ENCODE measurements around the gene TBCD.

The TBCD gene

DNA sequence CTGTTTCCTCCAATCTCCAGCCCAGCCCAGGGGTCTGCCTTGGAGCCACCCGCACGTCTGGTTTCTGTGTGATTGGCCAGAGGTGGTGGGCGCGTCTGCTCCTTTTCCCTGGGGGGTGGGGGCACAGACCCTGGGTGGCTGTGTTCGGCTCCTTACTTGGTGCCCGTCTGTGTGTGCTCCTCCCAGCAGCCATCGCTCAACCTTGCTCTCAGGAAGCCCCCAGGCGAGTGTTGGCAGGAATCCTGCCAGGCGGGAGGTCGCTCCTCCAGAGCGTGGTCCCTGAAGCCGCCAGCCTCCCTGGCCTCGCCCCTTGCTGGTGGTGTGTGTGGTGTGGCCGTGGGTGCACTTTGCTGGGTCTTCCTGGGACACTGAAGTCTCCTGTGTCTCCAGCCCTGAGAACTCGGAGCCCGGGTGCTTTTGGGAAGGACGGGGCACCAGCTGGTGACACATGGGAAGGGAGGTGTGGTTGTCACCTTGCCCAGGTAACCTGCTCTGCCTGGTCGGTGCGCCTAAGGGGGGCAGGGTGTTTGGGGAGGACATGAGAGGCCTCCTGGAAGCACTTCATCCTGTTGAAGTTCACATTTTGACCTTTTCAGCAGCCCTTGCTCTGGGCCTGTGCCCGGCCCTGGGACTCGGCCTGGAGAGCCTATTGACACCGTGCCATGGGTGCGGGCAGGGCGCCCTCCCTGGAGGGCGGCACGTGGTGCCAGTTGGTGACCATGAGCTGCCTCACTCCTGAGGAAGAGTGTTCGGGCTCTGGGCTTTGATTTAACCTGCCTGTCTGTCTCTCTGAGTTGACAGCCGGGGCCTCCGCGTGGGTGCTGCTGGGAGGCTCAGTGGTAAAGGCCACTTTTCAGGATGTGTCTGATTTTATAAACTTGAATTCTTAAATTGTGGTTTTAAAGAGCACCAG lies 137.0 kb downstream of the TBCD start:
- no peak for DNase-seq (ENCODE audit: low read depth)

DNA sequence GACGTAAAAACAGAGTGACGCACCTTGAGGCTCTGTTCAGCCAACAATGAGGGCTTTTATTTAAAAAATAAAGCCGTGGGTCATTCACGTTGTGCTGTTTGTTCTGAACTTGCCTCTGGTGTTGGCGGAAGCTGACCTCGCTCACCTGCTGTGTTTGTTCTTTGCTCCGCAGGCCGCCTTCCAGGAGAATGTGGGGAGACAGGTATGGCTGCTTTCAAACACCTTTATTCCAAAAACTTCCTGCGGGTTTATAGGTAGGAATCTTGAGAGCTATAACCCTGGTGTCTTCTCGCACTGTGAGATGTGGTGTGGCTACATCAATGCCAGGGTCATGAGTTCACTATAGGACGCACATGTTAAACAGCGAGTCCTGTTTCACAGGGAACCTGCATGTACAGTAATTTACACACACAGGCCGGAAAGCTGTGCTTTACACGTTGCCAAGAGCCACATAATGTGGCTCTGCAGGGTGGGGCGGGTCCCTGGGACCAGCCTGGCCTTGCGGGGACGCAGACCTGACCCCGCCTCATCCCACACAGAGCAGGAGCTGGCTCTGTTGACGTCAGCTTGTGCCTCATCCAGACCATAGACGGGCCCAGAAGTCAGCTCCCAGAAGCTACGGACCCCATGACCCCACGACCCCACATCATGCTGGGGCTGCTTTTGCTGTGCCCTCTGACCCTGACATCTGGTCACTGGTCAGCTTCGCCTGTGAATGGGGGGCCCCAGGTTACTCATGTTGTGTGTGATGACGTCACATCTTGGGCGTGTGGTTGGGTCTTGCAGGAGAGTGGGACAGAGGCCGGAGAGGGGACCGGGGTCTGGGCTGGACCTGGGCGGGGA lies 137.9 kb downstream of the TBCD start:
- DNase-seq (ENCODE audit: low read depth) = no peak

GRCh38 chr17:82890339-82890730 lies 138.5 kb downstream of the TBCD start:
- DNase-seq (ENCODE audit: low read depth) = no peak

GRCh38 chr17:82890926-82891678 lies 139.2 kb downstream of the TBCD start:
- no peak for DNase-seq (ENCODE audit: low read depth)

DNA sequence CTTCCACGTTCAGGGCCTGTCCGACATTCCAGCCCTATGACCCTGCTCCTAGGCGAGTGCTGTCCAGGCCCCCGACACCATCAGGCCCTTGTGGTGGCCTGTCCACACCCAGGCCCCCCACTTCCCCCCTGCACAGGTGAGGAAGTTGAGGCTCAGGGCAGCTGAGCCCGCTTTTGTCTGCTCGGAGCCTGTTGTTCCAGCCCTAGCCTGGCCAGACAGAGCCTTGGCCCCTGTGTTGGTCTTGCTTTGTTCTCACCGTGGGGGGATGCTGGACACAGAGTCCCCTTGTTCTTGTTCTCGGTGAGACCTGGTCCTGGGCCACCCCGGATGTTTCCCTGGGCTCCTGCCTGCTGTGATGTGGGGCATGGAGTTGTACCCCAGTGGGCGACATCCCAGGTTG lies 140.0 kb downstream of the TBCD start:
- no peak for DNase-seq (ENCODE audit: low read depth)

GRCh38 chr17:82892899-82893565 lies 141.2 kb downstream of the TBCD start:
- no peak for DNase-seq (ENCODE audit: low read depth)

DNA sequence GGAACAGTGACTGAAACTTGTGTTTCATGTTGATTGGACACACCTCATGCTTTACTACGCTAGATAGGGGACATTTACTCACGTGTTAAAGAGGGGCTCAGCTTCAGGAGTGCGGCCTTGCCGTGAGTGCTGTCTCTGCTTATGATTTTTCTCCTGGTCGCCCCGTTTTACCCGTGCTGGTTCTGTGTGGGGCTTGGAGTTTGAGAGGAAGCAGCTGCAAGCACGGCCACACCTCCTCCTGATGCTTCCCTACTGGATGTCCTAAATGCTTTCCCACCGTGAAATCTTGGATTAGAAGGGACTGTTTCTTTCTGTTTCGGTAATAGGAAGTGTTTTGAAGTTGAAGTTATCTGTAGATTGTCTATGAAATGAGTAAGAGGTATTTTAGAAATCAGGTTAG lies 141.9 kb downstream of the TBCD start:
- DNase-seq (ENCODE audit: low read depth) = no peak

DNA sequence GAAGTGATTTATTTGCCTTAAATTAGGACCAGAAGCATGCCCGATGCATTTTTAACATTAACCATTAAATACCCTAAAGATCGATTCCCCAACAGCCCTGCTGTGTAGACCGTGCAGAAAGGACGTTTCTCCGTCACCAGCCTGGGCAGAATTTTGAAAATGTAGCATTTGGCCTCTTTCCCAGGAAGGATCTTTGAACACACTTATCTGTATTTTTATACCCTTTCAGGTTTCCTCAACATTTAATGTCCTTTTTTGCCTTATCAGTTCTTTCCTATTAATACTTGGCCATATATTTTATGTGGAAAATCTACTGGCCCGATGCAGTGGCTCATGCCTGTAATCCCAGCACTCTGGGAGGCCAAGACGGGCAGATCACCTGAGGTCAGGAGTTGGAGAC lies 142.5 kb downstream of the TBCD start:
- no peak for DNase-seq (ENCODE audit: low read depth)

- DNase-seq (ENCODE audit: low read depth) = no peak
Measured at GRCh38 chr17:82895087-82895486, 143.2 kb downstream of the TBCD start.

DNA sequence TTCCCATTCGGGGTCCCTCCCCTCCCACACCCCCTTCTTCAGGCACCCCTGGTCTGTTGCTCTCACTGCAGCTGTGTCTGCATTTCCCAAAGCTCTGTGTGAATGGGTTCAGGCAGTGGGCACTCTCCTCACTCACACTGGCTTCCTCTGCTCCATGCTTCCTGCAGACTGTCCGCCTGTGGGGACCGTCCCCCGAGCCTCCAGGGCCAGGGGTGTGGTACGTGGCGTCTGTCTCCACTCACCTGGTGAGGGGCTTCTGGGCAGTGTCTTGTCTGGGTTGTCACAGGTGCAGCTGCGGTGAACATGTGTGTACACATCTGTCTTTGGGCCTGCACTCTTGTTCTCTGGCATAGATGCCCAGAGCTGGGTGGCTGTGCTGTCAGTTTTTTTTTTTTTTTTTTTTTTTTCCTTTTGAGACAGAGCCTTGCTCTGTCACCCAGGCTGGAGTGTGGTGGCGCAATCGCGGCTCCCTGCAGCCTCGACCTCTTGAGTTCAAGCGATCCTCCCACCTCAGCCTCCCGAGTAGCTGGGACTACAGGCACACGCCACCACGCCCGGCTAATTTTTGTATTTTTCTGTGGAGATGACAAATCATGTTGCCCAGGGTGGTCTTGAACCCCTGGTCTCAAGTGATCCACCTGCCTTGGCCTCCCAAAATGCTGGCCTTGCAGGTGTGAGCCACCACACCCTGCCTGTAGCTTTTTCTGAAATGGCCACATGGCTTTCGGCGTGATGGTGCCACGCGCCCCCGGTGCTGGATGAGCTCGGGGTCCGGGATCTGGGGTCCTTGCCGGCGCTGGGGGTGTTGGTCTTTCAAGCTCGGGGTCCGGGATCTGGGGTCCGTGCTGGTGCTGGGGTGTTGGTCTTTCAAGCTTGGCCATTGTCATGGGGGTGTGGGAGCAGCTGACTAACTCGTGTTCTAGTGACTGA lies 144.5 kb downstream of the TBCD start:
- DNase-seq (ENCODE audit: low read depth) = no peak

GRCh38 chr17:82897514-82898249 lies 145.8 kb downstream of the TBCD start:
- DNase-seq (ENCODE audit: low read depth) = no peak

GRCh38 chr17:82898976-82899514 lies 147.2 kb downstream of the TBCD start:
- DNase-seq (ENCODE audit: low read depth) = no peak

DNA sequence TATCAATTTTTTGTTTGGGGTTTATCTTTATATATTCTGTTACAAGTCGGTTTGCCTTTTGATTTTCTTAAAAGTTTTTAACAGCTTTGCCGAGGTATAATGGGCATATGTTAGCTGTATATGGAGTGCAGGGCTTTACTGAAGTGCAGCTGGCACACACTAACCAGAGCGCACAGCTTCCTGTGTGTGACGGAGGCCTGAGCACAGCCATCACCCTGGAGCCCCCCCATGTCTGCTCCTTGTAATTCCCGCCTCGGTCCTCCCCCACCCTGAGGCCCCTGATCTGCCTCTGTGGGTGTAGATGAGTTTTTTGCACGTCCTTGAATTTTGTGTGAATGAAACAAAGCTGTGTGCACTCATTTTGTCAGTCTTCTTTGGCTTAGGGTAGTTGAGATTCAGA lies 148.1 kb downstream of the TBCD start:
- no peak for DNase-seq (ENCODE audit: low read depth)

- DNase-seq (ENCODE audit: low read depth) = no peak
Measured at GRCh38 chr17:82900741-82901140, 148.9 kb downstream of the TBCD start.

- DNase-seq (ENCODE audit: low read depth) = no peak
Measured at GRCh38 chr17:82901356-82901755, 149.5 kb downstream of the TBCD start.

- no peak for DNase-seq (ENCODE audit: low read depth)
Measured at GRCh38 chr17:82901856-82902255, 150.0 kb downstream of the TBCD start.

DNA sequence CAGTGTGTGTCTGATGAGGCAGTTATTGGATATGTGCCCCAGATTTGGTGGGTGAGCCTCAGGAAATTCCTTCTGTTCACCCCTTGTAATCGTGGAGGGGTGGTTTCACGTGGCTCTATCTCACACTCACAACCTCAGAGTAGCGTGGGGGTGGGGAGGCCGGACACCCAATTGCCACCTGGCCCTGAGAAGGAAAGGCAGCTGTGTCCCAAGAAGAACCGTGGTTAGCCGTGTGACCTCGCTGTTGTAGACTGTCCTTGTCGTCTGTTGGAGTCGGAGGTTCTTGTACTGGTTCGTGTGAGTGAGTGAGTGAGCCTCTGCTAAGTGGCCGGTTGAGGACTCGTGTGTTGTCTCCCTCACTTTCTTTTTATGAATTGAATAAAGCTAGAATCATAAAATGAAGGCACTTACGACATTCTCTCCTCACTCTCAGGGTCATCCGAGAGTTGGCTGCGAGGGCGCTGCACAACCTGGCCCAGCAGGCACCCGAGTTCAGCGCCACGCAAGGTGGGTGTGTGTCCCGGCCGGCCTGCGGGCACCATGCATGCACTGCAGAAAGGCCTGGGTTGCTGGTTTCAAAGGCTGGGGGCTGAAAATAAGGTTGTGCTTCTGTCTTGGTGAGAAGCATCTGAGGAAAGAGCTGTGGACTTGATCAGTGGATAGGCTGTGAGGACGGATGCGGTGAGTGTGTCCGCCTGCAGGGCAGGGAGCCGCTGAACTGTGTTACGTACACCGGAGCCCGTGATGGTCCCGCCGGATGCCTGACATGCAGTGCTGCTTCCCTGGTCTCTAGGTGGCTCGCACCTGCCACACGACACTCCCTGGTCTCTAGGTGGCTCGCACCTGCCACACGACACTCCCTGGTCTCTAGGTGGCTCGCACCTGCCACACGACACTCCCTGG lies 151.4 kb downstream of the TBCD start:
- no peak for DNase-seq (ENCODE audit: low read depth)

- no peak for DNase-seq (ENCODE audit: low read depth)
Measured at GRCh38 chr17:82905130-82905529, 153.3 kb downstream of the TBCD start.

All from CMK (cell line).